G401 (cell line): Measurements from ENCODE around the gene PRRT1B. TPM values are rescaled to one million over a fixed set of nuclear protein-coding genes. Genes with fewer than 3 reads are reported as not detected.
A peak's percentile ranks its signal among the peaks of the same experiment; 100 is the strongest.

Experiments
- DNase-seq: peaks from one replicate; pipeline ENCODE4 v3.0.0-alpha.2; 2015; ENCODE audit warnings: low spot score
- in situ Hi-C: cut with HindIII; loops from 2 replicates; pipeline ENCODE4 v1.10.0; 2016; ENCODE audit warnings: low sequenced_read_pairs, mixed read lengths
- total RNA-seq: library from RNA; depleted of rRNA; stranded (reverse); fragments of >200 nt; shearing (Covaris generic); gene quantifications from 2 replicates; pipeline ENCODE4 v1.2.3, GENCODE V29; 2014

The PRRT1B gene
- total RNA-seq, 1 experiment from 2014 or later: not detected

DNA sequence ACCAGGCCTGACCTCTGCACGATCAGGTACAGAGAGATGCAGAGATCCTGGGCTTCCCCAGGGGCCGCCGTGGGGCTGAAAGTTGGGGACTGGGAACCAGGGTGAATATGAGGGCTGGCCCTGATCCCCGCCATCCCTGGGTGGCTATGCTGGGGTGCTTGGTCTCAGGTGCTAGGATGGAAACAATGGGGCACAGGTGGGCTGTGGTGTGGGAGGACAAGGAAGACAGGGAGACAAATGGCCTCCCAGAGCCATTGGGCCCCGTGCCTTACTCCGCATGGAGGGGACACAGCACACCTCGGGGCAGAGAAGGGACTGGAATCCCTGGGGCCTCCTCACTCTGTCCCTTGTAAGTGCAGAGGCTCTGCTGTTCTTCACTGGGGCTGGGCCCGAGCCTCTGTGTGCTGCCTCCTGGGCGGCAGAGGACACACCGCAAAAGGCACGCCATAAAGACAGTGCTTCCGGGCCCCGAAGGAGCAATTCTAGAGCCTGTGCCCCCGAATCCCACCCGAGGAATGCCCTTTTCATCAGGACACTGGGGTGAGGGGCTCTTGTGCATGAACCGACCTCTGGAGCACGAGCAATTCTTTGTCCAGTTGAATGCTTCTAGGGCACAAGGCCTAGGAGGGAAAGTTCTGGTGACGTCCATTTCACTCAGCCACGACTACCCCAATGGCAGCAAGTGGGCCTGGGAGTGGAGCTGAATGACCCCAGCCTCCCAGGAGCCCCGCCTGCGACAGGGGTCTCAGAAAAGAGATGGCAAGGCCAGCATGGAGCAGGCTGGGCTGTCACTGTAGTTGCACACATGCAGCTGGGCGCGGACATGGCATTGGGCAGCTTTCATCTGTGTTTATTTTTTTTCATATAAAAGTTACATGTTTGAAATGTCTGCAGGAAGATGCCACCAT is 30.9 kb downstream of the PRRT1B start:
- DNase-seq: no peak
- in situ Hi-C loops: no loop called here

DNA sequence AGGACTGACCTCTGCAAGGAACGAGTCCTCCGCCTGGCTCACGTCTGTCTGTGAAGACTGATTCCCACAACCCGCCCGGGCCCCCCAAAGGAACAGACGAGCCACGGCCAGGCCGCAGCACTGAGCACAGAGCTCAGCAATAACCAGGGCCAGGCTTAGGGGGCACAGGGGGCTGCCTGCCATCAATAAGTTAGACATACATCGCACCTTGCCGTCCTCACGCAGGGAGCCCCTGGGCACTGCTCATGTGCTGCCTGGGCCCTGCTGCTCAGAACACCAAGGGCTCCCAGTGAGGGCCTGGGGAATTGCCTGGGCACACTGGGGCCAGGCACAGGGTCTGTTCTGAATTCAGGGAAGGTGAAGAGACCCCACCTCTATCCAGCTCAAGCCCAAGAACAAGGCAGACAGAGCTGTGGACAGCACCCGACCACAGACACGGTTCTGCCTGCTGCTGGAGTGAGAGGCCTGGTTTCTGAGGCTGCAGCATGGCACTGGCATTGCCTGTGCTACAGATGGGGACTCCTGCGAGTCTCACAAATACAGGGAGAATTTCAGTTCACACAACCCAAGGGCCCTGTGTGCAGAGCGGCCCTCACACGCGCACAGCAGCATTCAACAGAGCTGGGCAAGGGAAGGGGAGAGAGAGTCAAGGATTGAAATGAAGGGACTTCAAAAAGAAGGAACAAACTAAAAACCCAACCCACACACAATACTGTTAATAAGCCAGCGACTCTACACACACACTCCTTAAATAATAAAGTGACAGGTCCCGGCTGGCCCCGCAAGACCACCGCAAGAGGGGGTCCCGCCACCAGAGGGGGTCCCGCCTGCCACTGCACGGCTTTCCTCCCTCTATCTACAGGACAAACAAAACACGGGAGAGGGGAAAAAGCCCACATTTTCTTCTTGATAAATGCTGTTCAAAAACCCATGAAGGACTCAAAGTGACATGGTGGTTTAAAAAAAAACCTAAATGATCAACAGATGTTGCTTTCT is 32.0 kb downstream of the PRRT1B start:
- no peak for DNase-seq
- in situ Hi-C loops: no loop called here

DNA sequence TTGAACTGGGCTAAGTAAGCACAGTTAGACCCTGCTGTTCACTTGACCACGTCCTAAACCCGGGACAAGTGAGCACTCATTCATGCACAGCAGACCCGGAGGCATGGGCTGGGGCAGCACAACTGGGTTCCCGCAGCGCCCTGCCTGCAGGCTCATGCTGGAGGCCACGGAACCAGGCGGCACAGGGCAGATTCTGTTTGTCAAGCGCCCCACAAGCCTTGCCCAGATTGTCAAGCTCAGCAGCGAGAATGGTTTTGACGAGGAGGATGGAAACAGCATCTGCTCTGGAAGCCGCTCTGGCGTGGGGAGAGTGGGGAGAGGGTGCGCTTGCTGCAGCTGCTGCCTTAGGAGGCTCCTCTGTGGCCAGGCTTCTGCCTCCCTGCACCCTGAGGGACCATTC is 32.7 kb downstream of the PRRT1B start:
- in situ Hi-C loops: no loop called here
- DNase-seq: no peak

DNA sequence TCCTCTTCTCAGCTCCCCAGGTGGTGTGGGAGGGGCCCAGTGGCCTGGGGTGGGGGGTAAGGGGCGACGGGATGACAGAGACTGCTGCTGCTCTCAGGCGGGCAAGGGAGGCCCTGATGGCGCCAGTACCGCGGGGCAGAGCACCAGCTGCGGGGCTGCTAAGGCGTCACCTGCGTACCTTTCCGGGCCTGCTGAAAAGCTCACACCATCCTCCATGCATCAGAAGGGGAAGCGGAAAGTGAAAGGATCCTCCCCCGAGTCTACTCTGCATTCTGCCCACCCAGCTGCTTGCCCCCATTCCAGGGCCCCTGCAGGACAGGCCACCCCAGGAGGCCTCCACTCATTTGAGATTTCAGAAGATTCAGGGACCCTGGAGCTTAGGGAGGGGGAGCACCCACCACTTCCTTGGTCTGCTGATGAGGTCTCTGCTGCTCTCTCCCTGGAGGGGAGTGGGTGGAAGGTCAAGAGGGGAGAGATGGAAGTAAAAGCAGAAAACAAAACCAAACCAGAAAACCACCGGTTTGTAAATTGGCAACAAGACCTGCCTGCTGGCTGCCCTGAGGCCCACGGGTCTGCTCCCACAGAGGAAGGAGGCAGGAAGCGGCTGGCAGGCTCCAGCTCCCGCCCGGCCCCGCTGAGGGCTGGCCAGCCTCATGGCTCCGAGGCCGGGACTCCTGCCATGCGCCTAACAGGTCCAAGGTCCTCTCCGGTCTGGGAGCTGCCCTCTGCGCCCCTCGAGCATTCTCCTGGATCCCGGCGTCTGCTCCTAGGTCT is 33.6 kb downstream of the PRRT1B start:
- in situ Hi-C loops: no loop called here
- DNase-seq: peak; percentile 74

DNA sequence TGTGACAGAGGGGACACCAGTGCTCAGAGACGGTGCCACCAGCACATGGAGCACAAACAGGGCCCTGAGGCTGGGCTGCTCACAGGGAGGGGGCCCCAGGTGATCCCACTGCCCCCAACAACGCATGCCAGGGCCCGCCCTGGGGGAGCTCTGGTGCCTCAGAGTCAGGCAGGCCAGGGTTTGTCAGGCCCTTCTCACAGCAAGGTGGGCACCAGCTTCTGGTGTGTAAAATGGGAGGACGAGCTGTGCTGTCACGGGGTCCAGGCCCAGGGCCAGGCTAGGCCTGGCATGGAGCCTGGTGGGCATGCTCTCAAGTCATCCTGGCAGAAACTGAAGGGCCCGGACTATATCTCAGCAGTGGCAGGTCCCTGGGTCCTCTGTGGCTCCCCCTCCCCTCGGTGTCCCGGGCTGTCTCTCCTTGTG is 34.5 kb downstream of the PRRT1B start:
- in situ Hi-C loops: no loop called here
- peak; percentile 69 for DNase-seq

DNA sequence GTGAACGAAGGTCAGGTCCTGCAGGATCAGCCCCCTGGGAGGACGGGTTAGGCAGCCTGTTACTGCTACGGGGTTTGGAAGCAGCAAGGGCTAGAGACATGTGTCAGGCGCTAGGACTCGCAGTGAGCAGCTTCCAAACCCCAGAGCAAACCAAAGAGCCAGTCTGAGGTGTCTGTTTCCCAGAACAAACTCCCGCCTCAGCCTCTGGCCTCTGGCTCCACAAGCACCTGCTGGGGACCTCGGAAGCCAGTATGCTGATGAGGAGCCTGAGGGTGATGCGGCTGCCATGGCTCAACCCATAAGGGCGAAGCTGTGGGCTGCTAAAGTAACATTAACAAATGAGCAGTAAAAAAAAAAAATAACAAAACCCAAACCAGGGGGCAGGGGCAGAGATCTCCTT is 35.0 kb downstream of the PRRT1B start:
- in situ Hi-C loops: no loop called here

DNA sequence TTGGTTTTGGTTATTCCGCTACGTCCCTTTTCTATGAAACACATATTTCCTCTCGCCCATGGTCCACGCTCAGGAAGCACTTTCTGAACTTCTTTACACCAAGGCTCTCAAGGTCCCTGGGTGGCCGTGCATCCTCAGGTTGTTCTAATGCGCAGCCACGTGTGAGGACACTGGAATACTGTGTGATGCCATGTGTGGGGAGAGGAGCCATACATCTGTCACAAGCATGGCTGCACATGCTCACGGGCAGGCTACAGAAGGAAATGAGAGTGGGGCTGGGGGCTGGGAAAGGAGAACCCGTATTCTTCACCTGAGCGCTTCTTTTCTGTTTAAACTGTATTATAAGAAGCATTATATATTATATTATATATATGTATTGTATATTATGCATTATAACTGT is 36.7 kb downstream of the PRRT1B start:
- in situ Hi-C loops: no loop called here
- no peak for DNase-seq

More for the DNA sequence above, 35.0 kb downstream of the PRRT1B start:
- DNase-seq: no peak

DNA sequence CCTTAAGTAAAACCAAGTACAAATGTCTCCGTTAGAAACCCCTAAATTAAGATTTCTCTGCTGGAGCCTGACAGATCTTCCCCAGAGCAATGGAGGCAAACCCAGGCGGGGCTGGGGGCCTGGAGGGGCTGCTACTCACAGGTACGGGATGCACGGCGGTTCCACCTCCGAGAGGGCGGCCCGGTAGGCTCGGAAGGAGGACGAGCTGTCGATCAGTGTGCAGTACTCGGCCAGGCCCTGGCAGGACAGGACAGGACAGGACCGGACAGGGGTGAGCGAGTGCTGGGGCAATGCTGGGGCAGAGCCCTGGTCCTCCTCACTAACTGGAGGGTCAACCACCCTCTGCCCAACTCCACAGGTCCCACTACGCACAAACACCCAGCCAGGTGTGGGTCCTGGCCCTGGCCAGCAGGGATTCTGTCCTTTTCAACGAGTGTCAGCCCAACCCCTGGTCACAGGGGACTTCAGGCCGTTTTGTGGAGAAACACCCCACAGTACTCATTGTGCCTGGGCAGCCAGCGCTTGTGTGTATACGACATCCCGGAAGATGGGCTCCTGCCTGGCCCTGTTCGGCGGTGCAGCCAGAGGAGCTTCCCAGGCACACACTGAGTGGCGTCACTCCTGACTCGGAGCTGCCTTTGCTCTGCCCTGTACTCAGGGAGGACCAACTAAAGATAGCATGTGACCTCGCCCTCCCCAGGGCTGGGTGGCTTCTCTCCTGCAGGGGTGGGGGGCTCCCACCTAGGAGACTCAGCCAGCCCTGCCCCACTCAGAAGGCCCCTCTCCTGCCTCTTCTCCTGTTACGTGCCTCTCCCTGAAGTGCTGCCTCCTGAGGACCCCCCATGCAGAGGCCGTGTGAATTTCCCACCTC is 37.4 kb downstream of the PRRT1B start:
- in situ Hi-C loops: no loop called here
- DNase-seq: no peak

DNA sequence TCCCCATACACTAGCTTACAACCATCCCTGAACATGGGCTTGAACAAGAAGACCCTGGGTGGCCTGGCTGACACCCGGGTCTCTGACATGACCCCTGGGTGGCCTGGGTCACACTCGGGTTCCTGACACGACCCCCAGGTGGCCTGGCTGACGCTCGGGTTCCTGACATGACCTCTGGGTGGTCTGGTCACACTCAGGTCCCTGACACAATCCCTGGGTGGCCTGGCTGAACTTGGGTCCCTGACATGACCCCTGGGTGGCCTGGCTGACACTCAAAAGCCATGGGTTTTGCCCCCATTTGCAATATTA is 38.0 kb downstream of the PRRT1B start:
- DNase-seq: no peak
- in situ Hi-C loops: no loop called here

DNA sequence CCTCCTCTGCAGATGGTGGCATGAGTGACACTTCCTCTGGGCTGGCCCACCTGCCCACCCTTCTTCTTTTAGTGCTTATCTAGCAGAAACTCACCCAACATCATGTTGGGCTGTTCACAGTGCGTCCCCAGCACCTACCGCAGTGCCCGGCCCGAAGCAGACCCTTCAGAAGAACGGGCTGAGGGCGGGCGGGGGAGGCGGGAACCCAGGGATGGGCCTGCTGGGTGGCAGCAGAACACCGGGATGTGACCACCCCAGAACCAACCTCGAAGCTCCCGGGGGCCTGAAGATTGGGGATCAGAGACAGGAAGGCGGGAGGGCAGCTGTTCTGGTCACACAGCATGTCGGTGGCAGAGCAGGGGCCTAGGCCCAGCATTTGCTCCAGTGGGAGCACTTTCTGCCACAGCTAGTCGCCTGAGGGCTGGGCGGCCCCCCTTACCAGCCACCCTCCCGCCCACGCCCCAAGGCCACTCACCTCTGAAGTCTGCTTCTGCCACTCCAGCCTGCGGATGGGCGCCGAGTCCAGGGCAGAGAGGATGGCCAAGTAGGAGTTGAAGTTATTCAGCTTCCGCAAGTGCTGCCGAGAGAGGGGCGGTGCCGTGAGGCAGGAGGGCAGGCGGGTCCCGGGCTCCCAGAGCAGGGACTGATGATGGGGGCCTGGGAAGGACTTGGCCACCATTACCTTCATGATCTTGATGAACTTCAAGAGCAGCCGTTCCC is 38.7 kb downstream of the PRRT1B start:
- in situ Hi-C loops: no loop called here
- DNase-seq: no peak

DNA sequence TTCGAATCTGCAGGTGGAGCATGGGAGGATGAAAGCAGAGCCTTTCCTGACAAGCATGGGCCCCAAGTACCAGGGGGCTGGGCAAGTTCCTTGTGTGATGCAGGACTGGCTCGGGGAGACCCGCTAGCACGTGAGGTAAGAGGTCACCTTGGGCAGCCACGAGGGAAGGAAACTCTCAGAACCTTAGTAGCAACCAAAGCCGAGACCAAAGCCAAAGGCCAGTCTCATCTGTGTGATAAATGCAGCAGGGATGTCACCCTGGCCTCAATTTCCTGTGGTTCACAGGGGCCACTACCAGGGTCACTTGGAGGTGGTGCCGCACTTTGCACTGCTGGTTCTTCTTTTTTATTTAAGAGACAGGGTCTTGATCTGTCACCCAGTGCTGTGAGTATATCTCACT is 39.5 kb downstream of the PRRT1B start:
- DNase-seq: no peak
- in situ Hi-C loops: no loop called here

DNA sequence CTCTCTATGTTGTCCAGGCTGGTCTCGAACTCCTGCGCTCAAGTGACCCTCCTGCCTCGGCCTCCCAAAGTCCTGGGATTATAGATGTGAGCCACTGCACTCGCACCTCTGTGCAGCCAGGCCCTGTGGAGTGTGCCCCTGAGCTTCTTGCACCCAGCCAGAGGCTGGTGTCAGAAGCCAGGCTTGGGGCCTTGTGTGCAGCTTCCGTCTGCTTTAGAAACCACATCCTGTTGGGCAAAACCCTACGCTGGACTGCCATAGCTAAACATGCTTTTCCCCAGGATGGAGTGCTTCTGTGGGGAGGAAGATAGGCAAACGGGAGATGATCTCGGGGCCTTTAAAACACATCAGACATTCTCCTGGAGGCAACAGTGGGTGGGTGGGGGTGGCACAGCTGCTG is 40.1 kb downstream of the PRRT1B start:
- DNase-seq: no peak
- in situ Hi-C loops: no loop called here

DNA sequence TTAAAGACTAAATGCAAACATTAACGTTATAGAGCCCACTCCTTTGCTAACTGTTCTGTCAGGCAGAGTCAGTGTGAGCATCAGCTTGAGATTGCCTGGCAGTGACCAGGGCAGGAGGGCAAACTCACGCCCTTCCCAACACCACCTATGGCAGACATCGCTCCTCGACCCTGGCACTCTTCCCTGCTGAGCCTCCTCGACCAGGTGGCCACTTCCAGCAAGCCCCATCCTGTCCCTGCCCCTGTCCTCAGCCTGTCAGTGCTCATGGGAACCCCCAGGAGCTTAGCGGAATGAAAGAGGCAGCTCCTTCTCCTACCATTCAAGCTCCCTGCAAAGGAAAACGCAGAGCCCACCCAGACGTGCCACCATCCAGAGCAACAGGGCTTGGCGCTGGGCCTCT is 42.0 kb downstream of the PRRT1B start:
- no peak for DNase-seq
- in situ Hi-C loops: no loop called here

DNA sequence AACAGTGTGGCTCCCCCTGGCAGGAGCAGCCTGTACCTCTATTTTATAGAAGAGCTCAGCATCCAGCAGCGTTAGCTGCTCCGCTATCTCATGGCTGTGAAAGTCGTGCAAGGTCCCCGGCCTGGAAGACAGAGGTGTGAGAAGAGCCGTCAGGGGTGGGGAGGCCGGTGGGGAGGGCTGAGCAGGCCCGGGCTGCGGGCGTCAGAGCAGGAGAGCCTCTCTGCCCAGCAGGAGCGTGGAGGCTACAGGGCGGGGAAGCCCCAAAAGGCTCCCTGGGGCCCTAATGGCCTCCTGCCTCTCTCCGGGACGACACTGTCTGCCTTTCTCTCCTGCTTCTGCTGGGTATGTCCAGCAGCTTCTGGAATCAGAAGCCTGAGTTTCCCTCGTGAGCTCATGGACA is 42.6 kb downstream of the PRRT1B start:
- DNase-seq: no peak
- in situ Hi-C loops: no loop called here

DNA sequence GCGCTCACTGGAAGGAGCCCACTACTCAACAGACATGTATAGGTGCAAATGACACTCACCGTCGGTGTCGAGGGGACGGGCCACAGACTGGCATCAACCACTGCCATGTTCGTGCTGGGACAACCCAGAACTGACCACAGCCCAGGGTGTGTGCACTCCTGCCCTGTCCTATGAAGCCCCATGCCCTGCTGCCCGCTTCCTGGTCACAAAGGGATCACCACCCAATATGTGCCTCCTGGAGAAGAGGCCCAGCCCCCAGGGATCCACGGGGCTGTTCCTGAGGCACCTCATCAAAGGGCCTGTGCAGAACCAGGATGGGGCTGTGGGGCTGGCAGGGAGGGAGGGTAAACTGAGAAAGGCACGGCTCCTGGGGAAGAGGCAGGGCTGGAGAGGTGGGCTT is 43.1 kb downstream of the PRRT1B start:
- in situ Hi-C loops: no loop called here
- DNase-seq: no peak

DNA sequence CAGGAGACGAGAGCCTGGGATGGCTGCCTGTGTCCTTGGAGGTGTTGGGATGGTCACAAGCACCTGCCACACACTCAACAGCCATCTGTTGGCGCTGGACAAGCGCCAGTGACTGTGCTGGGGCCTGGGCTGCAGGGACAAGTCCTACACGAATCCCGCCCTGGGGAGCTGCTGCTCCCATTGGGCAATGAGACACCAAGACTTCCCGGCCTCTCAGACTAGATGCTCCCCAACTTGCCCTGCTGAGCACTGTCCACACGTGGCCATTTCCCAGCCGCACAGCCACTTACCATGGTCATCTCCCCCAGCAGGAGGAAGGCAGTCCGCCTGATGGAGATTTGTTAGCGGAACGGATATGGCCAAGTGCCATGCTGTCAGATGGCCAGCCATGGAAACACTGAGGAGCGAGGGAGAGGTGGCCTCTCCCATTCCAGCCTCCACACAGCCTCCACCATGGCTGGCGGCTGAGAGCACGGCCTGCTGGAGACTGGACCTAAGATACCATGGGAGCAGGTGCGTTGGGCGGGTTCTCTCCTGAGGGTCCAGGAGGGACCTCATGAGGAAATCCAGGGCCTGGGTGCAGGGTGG is 43.9 kb downstream of the PRRT1B start:
- DNase-seq: peak; percentile 94
- in situ Hi-C loops: no loop called here

DNA sequence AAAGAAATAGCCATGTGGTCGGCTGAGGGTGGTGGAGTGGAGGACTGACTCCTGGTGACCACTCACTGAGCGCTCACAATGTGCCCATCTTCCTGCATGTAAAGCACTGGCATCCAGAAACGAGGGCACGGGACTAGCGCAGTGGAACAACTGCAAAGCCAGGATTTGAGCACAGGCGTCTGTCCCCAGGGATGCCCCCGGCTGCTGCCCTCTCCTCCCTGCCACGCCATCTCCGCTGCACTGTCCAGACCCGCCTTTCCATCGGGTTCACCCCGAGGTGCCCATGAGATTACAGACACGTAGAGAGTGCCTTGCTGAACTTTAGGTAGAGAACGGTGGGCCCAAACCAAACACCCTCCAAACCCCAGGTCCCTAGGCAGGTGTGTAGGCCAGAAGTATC is 44.7 kb downstream of the PRRT1B start:
- in situ Hi-C loops: no loop called here
- no peak for DNase-seq

DNA sequence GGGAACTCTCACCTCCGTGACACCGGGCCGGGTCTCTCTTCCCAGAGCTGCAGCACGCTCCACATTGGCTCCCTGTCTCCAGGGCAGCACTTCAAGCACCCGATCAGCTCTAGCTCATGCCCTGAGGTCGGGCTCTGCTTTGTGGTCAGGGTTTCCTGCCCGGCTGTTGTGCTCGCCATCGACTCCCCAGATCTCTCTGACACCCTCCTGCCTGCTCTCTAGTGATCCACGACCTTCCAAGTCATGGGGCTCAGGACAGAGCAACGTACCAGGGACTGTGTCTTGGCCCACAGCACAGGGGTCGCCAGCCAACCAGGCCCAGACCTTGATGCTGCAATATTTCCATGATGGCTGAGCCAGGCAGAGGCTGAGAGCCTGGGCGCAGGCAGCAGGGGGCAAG is 45.1 kb downstream of the PRRT1B start:
- no peak for DNase-seq
- in situ Hi-C loops: no loop called here
